Panc1 (cell line): ENCODE data around the gene RBM47. TPM values are rescaled to one million over a fixed set of nuclear protein-coding genes. Genes with fewer than 3 reads are reported as not detected.

ENCODE experiments used
- ATAC-seq: fragments of 200-7000 bp; cut with Tn5 transposase; 2 replicates; pipeline ENCODE4 v1.9.1; 2020; ENCODE audit warnings: mild to moderate bottlenecking, moderate library complexity
- BruUV-seq: library from RNA; stranded (reverse); fragments of 400-500 nt; replicated peaks from 2 replicates; lab custom pipeline; 2021; lab: Mats Ljungman, UMichigan
- CTCF ChIA-PET: fragments of 300-600 bp; sonication (Branson Sonifier 250); formaldehyde crosslinking; loops from one replicate; lab custom pipeline; 2022; ENCODE audit warnings: antibody characterized with exemption; lab: Charles Lee
- POLR2A ChIA-PET: fragments of 300-600 bp; sonication (Branson Sonifier 250); formaldehyde crosslinking; loops from one replicate; lab custom pipeline; 2022; ENCODE audit warnings: antibody characterized with exemption; lab: Charles Lee
- DNase-seq: peaks from one replicate; pipeline ENCODE4 v3.0.0-alpha.2; 2010; ENCODE audit warnings: low read depth, low spot score
- H3K27ac ChIP-seq: 2 replicates; pipeline ENCODE4 v1.5.1; 2011; ENCODE audit warnings: mild to moderate bottlenecking, low read length, inconsistent platforms
- H3K27me3 ChIP-seq: fragments of 200-500 bp; sonication (Bioruptor generic); 2 replicates; pipeline ENCODE4 v1.6.0; 2014; ENCODE audit warnings: low read length, inconsistent platforms; ENCODE audit not compliant: control insufficient read depth, insufficient read depth
- H3K36me3 ChIP-seq: fragments of 200-500 bp; sonication (Bioruptor generic); 2 replicates; pipeline ENCODE4 v1.5.1; 2014; ENCODE audit warnings: inconsistent platforms, mild to moderate bottlenecking, low read length, moderate library complexity; ENCODE audit not compliant: control insufficient read depth, insufficient read depth
- H3K4me1 ChIP-seq: 2 replicates; pipeline ENCODE4 v1.5.1; 2011; ENCODE audit warnings: inconsistent platforms, mild to moderate bottlenecking, low read length, moderate library complexity; ENCODE audit not compliant: control insufficient read depth, insufficient read depth
- H3K4me3 ChIP-seq, 2 experiments: 2 replicates each; pipeline ENCODE4 v1.5.1; 2011 to 2012; ENCODE audit warnings: low read depth in 2 of 2, low read length in 2 of 2, mild to moderate bottlenecking in 2 of 2, inconsistent platforms in 1 of 2, moderate library complexity in 1 of 2
- H3K9me3 ChIP-seq: fragments of 200-500 bp; sonication (Bioruptor generic); 2 replicates; pipeline ENCODE4 v1.5.1; 2014; ENCODE audit warnings: low read depth, mild to moderate bottlenecking, inconsistent platforms, low read length, moderate library complexity; ENCODE audit not compliant: control insufficient read depth, insufficient read depth
- POLR2AphosphoS5 ChIP-seq: IDR thresholded peaks from 2 replicates; pipeline ENCODE4 v1.6.1; 2012; ENCODE audit warnings: mild to moderate bottlenecking, low read depth, low read length, moderate library complexity
- SIN3A ChIP-seq: IDR thresholded peaks from 2 replicates; pipeline ENCODE4 v1.6.1; 2012; ENCODE audit warnings: low read depth, mild to moderate bottlenecking, low read length, moderate library complexity, borderline replicate concordance; ENCODE audit not compliant: insufficient read depth
- TCF7L2 ChIP-seq: IDR thresholded peaks from 2 replicates; pipeline ENCODE4 v1.6.1; 2011; ENCODE audit warnings: mild to moderate bottlenecking, low read depth, low read length, inconsistent platforms
- in situ Hi-C: cut with HindIII; loops from 2 replicates; pipeline ENCODE4 v1.10.0; 2016; ENCODE audit warnings: low sequenced_read_pairs, low pct_unique_long_range_greater_than_20kb
- intact Hi-C: fragments of 100-400 bp; cut with micrococcal nuclease; formaldehyde crosslinking; loops from one replicate; pipeline ENCODE4 v1.10.0; 2022; ENCODE audit not compliant: unreplicated experiment
- total RNA-seq: library from RNA; stranded (reverse); gene quantifications from one replicate; pipeline ENCODE4 v1.2.1, GENCODE V29; 2021; ENCODE audit not compliant: unreplicated experiment
- TF ChIP-seq, protein P1 (sequence below): fragments of 450-650 bp; IDR thresholded peaks from 2 replicates; pipeline ENCODE4 v1.5.1; 2017; ENCODE audit warnings: mild to moderate bottlenecking
- TF ChIP-seq, protein P2 (sequence below), 2 experiments: IDR thresholded peaks; 2 replicates each; pipeline ENCODE4 v1.6.1; 2011 to 2012; ENCODE audit warnings: low read depth in 2 of 2, control low read depth in 1 of 2, low read length in 1 of 2, mild to moderate bottlenecking in 1 of 2, moderate library complexity in 1 of 2; ENCODE audit not compliant: insufficient read depth in 1 of 2

The RBM47 gene
- total RNA-seq, 1 experiment from 2014 or later: 2.0 TPM

DNA sequence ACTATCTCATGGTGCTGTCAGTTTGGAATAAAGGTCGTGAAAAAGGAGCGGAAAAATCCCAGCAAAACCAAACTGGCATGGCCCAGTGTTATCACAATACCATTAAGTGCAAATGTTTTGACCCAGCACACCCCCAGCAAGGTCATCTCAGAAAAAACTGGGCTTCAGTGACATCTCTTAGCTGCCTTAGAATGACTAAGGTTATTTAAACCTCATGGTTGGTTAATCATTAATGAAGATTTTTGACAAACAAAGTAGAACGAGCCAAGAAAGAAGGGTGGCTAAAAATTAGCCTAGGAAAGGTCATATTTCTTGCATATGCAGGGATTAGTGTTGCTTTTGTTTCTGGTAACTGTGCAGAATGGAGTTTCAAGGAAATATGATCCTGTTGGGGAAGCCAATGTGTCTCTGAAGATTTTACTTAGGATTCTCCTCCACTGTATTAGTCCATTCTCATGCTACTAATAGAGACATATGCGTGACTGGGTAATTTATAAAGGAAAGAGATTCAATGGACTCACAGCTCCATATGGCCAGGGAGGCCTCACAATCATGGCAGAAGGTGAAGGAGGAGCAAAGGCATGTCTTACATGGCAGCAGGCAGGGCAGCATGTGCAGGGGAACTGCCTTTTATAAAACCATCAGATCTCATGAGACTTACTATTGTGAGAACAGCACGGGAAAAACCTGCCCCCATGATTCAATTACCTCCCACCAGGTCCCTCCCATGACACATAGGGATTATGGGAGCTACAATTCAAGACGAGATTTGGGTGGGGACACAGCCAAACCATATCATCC lies 211.0 kb downstream of the RBM47 start:
- H3K36me3 ChIP-seq: no peaks in the 10 kb centered on the region
- POLR2A ChIA-PET: no interaction called here
- no TSS peak for BruUV-seq
- H3K27ac ChIP-seq: no peak overlapping the region
- CTCF ChIA-PET: interaction anchor here (0.6 kb wide), 1 partner anchor 61 kb away, joined by 3 read pairs; no protein-coding TSS in a partner anchor
- ATAC-seq (no peak), DNase-seq (no peak)
- H3K9me3 ChIP-seq: no peaks in the 10 kb centered on the region
- TF ChIP-seq POLR2AphosphoS5: no peak
- TF ChIP-seq, protein P1, sequence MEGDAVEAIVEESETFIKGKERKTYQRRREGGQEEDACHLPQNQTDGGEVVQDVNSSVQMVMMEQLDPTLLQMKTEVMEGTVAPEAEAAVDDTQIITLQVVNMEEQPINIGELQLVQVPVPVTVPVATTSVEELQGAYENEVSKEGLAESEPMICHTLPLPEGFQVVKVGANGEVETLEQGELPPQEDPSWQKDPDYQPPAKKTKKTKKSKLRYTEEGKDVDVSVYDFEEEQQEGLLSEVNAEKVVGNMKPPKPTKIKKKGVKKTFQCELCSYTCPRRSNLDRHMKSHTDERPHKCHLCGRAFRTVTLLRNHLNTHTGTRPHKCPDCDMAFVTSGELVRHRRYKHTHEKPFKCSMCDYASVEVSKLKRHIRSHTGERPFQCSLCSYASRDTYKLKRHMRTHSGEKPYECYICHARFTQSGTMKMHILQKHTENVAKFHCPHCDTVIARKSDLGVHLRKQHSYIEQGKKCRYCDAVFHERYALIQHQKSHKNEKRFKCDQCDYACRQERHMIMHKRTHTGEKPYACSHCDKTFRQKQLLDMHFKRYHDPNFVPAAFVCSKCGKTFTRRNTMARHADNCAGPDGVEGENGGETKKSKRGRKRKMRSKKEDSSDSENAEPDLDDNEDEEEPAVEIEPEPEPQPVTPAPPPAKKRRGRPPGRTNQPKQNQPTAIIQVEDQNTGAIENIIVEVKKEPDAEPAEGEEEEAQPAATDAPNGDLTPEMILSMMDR: no peak
- no peak for TF ChIP-seq SIN3A
- no peak for TF ChIP-seq TCF7L2
- TF ChIP-seq, protein P2, sequence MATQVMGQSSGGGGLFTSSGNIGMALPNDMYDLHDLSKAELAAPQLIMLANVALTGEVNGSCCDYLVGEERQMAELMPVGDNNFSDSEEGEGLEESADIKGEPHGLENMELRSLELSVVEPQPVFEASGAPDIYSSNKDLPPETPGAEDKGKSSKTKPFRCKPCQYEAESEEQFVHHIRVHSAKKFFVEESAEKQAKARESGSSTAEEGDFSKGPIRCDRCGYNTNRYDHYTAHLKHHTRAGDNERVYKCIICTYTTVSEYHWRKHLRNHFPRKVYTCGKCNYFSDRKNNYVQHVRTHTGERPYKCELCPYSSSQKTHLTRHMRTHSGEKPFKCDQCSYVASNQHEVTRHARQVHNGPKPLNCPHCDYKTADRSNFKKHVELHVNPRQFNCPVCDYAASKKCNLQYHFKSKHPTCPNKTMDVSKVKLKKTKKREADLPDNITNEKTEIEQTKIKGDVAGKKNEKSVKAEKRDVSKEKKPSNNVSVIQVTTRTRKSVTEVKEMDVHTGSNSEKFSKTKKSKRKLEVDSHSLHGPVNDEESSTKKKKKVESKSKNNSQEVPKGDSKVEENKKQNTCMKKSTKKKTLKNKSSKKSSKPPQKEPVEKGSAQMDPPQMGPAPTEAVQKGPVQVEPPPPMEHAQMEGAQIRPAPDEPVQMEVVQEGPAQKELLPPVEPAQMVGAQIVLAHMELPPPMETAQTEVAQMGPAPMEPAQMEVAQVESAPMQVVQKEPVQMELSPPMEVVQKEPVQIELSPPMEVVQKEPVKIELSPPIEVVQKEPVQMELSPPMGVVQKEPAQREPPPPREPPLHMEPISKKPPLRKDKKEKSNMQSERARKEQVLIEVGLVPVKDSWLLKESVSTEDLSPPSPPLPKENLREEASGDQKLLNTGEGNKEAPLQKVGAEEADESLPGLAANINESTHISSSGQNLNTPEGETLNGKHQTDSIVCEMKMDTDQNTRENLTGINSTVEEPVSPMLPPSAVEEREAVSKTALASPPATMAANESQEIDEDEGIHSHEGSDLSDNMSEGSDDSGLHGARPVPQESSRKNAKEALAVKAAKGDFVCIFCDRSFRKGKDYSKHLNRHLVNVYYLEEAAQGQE (IDR thresholded peaks at IDR 0.05; ENCODE audit: insufficient read depth in 1 of 2, low read depth in 2 of 2, low read length in 1 of 2): no peak
- H3K4me3 ChIP-seq: no peak overlapping the region
- intact Hi-C loops: no loop called here
- in situ Hi-C loops: no loop called here
- H3K4me1 ChIP-seq: no peaks in the 10 kb centered on the region
- H3K27me3 ChIP-seq: no peaks in the 10 kb centered on the region

DNA sequence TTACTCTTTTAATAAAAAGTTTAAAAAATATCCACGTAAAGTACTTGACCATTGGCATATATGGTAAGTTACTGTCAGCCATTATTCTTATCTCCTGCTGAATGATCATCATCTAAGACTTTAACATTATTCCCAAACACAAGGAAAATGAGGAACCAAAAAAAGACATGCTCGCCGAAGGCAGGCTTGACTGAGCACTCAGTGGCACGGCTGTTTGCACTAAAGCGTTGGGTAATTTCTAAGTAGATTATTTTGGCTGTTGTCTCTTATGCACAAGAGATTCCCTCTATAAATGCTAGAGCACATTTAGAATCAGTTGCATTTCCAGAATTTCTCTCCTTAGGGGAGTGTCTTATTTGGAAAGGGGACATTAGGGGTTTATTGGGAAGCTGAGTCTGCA lies 211.7 kb downstream of the RBM47 start:
- Histone ChIP-seq H3K4me1 (no peaks in the 10 kb centered on the region), H3K27ac (no peak overlapping the region), H3K27me3 (no peaks in the 10 kb centered on the region), H3K9me3 (no peaks in the 10 kb centered on the region), H3K4me3 (no peak overlapping the region), H3K36me3 (no peaks in the 10 kb centered on the region)
- intact Hi-C loops (no loop called here), in situ Hi-C loops (no loop called here)
- ChIA-PET POLR2A (no interaction called here), CTCF (no interaction called here)
- TF ChIP-seq, protein P1: no peak
- TF ChIP-seq TCF7L2 (no peak), POLR2AphosphoS5 (no peak), SIN3A (no peak)
- TF ChIP-seq, protein P2 (IDR thresholded peaks at IDR 0.05; ENCODE audit: insufficient read depth in 1 of 2, low read depth in 2 of 2, low read length in 1 of 2): no peak
- ATAC-seq (no peak), DNase-seq (no peak)
- no TSS peak for BruUV-seq
